ENCODE results near the gene LRPPRC. TPM values are rescaled to one million over a fixed set of nuclear protein-coding genes. Genes with fewer than 3 reads are reported as not detected.

Gene LRPPRC
- total and polyA plus RNA-seq, 10 of the 15 experiments (the other 5 are each of a cell fraction or from before 2014, with no cell fraction given), result 34.1 to 152 (median 97.0) TPM

- Histone ChIP-seq H2AFZ (ENCODE audit: control insufficient read depth, low read depth, low read length) (no peak overlapping the region), H3K4me2 (ENCODE audit: control insufficient read depth, insufficient read depth) (no peak overlapping the region), H3K9ac (ENCODE audit: control insufficient read depth, insufficient read depth, low read length) (no peak overlapping the region), H3K79me2 (ENCODE audit: control insufficient read depth, insufficient read depth, low read length) (no peaks in the 10 kb centered on the region), H4K20me1 (ENCODE audit: control insufficient read depth, insufficient read depth) (no peaks in the 10 kb centered on the region), H3K27me3 (replicated peaks in 1 of 2; ENCODE audit: control insufficient read depth in 2 of 2, insufficient read depth in 2 of 2, low read length in 1 of 2) (no peaks in the 10 kb centered on the region), H3K9me3 (replicated peaks; ENCODE audit: control insufficient read depth, insufficient read depth, low read length) (no peaks in the 10 kb centered on the region), H3K36me3 (ENCODE audit: control insufficient read depth in 2 of 2, insufficient read depth in 2 of 2, low read length in 1 of 2) (no peaks in the 10 kb centered on the region), H3K27ac (ENCODE audit: control insufficient read depth, insufficient read depth) (no peak overlapping the region), H3K4me1 (ENCODE audit: control insufficient read depth, insufficient read depth, low read length) (no peaks in the 10 kb centered on the region), H3K4me3 (no peak overlapping the region)
- no peak for DNase-seq (ENCODE audit: low read depth, low spot score)
- TF ChIP-seq TCF3 (IDR thresholded peaks at IDR 0.05; ENCODE audit: borderline replicate concordance, insufficient read depth, low read depth, low read length) (no peak), ZNF622 (IDR thresholded peaks at IDR 0.05) (no peak), NR2C2 (IDR thresholded peaks at IDR 0.05; ENCODE audit: borderline replicate concordance, control insufficient read depth, insufficient read length, low read depth) (no peak), POLR2AphosphoS5 (IDR thresholded peaks at IDR 0.05; ENCODE audit: low read length) (no peak), PKNOX1 (IDR thresholded peaks at IDR 0.05) (no peak), CHD2 (IDR thresholded peaks at IDR 0.05; ENCODE audit: borderline replicate concordance, low read depth, low read length) (no peak), MYB (IDR thresholded peaks at IDR 0.05; ENCODE audit: borderline replicate concordance, low read depth, low read length) (no peak), CHD1 (IDR thresholded peaks at IDR 0.05; ENCODE audit: low read depth, low read length) (no peak), CBX3 (IDR thresholded peaks at IDR 0.05; ENCODE audit: borderline replicate concordance, low read depth) (no peak), TAF1 (IDR thresholded peaks at IDR 0.05; ENCODE audit: borderline replicate concordance, low read depth, low read length) (no peak), ZBED1 (IDR thresholded peaks at IDR 0.05; ENCODE audit: borderline replicate concordance) (no peak), JUND (IDR thresholded peaks at IDR 0.05; ENCODE audit: low read depth, low read length) (no peak), BHLHE40 (IDR thresholded peaks at IDR 0.05; ENCODE audit: borderline replicate concordance in 1 of 2, low read depth in 2 of 2, low read length in 1 of 2) (no peak), BACH1 (IDR thresholded peaks at IDR 0.05; ENCODE audit: borderline replicate concordance) (no peak), ZNF384 (IDR thresholded peaks at IDR 0.05; ENCODE audit: borderline replicate concordance, low read depth, low read length) (no peak)
- BruUV-seq (replicated peaks), result no TSS peak
- RAD21 ChIA-PET (ENCODE audit: unreplicated experiment), result no interaction called here
- intact Hi-C loops (cut with micrococcal nuclease; ENCODE audit: unreplicated experiment), result no loop called here
- POLR2A ChIA-PET, result no interaction called here
- FAIRE-seq, result no peak
- ATAC-seq, result no peak
- in situ Hi-C loops (cut with MboI), result no loop called here
- SMC1A ChIA-PET (ENCODE audit: uncharacterized antibody, unreplicated experiment), result no interaction called here
- 30% methylated on average over 20 of the region's 20 CpGs for WGBS (ENCODE audit: insufficient coverage, insufficient replicate concordance, low lambda C conversion rate, missing lambda C conversion rate)
- CTCF ChIA-PET, result no interaction called here
Measured at GRCh38 chr2:43851011-43851980, 144.5 kb downstream of the LRPPRC start.
